ENCODE measurements around the gene RXRA.

- TF ChIP-seq CTCF (IDR thresholded peaks at IDR 0.05) (no peak), POLR2A (IDR thresholded peaks at IDR 0.05) (no peak)
Measured at GRCh38 chr9:134473141-134474054, 147.1 kb downstream of the RXRA start.
